LNCAP (cell line): ENCODE results near the gene PXDN.

ENCODE experiments used
- TF ChIP-seq, protein P1 (sequence below): fragments of 450-650 bp; IDR thresholded peaks from 2 replicates; pipeline ENCODE4 v1.5.1; 2017; ENCODE audit warnings: mild to moderate bottlenecking

PXDN gene

DNA sequence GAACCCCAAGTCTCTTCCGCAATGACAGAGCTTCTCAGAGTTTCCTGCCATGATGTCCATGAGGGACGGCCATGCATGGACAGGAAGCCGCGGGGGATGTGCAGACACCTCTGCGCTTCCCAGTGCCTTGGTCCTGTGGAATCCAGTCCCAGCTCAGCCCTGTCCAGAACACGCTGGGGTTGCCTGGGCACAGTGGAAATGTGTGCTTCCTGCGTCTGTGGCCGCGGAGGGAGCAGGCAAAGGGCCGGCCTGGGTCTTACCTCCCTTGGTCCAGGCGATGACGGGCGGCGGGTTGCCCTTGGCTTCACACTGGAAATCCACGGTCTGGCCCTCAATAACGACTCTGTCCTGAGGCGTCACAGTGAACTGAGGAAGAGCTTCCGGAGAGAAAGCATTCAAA, 79.6 kb downstream of the PXDN start:
- TF ChIP-seq, protein P1, sequence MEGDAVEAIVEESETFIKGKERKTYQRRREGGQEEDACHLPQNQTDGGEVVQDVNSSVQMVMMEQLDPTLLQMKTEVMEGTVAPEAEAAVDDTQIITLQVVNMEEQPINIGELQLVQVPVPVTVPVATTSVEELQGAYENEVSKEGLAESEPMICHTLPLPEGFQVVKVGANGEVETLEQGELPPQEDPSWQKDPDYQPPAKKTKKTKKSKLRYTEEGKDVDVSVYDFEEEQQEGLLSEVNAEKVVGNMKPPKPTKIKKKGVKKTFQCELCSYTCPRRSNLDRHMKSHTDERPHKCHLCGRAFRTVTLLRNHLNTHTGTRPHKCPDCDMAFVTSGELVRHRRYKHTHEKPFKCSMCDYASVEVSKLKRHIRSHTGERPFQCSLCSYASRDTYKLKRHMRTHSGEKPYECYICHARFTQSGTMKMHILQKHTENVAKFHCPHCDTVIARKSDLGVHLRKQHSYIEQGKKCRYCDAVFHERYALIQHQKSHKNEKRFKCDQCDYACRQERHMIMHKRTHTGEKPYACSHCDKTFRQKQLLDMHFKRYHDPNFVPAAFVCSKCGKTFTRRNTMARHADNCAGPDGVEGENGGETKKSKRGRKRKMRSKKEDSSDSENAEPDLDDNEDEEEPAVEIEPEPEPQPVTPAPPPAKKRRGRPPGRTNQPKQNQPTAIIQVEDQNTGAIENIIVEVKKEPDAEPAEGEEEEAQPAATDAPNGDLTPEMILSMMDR = no peak

DNA sequence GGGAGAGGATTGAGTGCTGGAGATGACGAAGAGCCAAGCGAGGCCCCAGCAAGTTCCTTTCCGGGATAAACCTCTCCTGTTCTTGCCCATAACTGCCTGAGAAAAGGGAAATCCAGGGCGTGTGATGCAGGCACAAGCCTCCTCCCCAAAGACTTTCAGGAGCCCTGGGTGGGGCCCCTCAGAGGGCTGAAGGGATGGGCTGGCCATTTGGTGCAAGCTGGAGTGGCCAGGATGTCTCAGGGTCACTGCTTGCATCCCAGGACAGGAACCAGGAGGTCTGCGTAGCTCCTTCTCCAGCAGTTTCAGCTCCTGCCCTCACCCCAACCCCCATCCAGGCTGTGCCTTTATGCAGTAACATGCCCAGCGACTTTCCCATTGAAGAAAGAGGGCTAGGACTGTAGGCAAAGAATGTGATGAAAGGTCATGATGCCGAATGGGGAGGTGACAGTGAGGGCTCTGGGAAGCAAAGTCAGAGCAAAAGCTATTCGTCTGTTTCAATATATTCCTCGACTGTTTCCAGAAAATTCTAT, 80.2 kb downstream of the PXDN start:
- TF ChIP-seq, protein P1 = no peak

DNA sequence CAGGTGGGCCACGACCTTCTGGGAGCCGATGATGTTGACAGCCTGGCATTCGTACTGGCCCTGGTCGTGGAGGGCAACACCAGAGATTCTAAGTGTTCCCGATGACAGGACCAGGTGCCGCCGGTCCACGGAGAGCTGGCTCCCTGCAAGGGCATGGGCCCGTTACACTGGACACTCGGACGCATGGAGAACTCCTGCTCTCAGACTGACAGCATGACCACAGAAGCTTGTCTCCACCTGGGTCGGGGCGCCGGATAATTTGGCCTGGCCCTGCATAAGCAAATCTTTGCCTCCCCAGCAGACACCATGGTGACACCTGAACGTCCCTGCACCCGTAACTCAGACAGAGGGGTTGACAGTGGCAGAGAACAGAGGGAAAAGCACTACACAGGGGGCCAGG, 80.7 kb downstream of the PXDN start:
- TF ChIP-seq, protein P1 = no peak

DNA sequence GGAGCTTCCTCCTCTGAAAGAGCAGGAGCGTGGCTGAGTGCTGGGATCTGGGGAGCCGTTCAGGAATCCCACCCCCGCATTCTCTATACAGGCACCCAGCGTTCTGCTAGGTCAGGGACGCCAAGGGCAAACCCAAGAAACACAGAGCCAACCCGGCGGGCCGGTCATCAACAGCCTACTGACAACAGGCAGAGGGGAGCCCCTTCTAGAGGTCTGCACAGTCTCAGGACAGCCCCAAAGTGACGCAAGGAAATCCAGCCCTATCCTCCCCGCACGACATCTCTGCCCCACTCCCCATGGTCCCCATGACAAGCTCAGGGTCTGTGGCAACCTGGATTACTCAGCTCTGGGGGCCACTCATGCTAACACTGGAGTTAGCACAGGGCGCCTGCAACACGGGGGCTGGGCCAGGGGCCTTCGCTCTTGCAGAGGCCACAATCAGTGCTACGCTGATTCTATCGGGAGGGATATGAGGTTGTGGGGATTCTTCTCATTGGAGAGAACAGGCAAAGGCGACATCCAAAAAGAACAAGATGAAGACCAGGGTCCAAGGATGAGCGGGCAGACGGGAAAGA, 81.6 kb downstream of the PXDN start:
- TF ChIP-seq, protein P1 = no peak

DNA sequence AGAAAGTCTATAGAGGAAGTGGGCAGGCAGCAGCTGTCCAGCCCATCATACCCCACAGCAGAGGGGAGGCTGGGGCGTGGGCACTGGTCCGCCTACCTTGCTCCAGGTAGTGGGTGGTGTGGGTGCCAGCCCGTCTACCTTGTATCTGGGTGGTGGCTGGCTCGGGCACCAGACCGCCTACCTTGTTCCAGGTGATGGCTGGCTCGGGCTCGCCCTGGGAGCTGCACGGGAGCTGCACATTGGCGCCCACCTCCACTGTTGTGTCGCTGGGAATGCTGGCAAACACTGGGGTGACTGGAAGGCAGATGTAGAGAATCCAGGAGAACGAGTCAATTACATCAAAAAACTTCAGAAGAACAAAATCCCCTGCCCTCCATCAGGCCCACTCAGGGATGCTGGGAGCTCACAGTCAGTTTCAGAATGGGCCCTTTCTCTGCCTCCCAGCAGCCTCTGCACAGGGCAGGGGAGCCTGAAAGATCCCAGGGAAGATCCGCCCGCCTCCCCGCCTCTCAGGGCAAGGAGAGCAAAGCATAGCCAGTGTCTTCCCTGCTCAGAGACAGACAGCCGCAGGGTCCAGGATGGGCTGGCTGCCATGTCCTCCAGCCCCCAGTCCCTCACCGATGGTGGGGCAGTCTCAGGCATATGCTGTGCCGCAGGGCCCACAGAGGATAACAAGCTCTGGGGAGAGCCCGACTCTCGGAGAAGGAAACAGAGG, 82.3 kb downstream of the PXDN start:
- TF ChIP-seq, protein P1 = no peak

DNA sequence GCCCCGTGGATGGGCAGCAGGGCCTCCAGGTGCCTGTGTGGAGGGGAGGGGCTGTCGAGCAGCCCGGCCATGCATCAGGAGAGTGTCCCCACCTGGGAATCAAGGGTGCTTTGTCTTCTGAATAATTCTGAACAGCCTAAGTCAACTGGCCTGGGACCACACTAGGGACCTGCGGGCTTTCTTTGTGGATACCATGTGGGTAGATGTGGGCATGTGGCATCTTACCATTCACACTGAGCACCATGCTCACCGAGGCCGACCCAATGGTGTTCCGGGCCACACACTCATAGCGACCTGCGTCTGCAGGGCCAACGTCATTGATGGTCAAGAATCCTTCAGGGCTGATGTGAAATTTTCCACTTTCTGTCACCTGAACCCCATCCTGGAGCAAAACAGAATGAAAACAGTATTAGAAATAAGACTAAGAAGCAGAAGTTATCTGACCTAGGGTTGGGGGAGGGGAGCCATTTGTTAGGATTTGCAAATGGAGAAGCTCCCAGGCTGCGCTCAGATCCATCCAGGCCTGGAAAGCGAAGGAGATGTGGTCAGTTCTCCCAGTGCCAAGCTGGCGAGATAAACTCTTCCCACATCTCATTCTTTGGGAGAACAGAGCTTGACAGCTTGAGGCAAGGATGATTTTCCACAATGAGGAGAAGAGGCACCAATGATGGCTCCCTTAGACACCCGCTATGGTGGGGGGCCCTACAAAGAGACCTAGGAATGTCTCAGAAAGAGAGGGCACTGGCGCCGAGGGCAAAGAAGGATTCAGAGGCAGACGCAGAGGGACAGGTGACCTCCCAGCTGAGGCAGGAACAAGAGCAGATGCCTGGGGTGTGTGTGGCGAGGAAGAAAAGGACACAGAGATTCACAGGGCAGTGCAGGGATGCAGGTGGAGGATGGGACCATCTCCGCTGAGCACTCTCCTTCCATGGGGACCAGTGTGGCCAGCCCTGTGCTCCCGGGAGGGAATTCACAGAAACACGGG, 83.4 kb downstream of the PXDN start:
- TF ChIP-seq, protein P1 = no peak

DNA sequence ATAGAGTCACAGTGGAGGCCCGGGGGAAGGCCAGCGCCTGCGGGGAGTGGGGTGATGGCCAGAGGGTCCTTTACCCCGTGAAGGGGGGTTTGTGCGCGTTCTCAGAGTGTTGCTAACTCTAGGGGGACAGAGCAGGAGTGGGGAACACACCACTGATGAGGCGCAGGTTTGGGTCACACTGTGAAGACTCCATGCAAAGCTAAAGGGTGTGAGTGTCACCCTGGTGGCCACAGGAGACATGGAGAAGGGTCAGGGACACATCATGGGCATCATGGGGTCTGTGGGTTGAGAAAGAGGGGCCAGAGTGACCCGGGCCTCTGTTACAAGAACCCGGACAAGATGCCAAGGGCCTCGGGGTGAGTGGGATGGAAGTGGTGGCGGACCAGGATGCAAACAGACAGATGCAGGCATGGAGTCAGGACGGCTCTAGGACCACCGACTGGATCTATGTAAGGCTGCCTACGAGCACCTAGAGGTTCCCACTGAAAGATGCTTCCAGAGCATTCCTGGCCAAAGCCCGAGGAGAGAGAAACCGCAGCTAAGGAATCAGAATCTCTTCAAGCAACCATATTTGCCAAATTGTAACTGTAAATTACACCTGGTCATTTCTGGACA, 84.3 kb downstream of the PXDN start:
- TF ChIP-seq, protein P1 = no peak
